ENCODE results near the gene ADAMTS6.

Gene ADAMTS6

DNA sequence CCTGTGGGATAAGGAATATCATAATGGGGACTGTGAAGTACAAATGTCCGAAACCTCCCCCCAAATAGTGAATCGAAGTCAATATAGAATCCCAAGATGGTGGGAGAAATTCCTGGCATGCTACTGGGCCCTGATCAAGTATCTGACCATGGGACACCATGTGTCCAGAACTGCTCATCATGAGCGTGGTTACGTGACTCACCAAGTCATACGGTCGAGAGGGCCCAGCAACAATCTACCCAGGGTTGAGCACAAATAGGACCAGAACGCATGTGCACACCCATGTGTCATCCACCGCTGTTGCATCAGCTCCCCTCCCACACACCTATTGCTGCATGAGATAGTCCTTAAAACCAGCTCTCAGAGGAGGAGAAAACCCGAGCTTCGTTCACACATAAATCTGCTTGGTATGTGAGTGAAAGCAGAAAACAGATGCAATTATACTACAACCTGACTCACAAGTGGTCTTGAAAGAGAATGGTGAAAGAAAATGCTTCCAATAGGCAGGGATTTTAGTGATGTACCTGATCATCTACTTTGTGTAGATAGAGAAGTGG, 359.8 kb downstream of the ADAMTS6 start:
- Histone ChIP-seq H3K4me3 (ENCODE audit: insufficient read depth in 1 of 2, low read depth in 1 of 2, low read length in 2 of 2) (no peak overlapping the region), H3K36me3 (ENCODE audit: control insufficient read depth in 1 of 2, insufficient read depth in 2 of 2, low read depth in 1 of 2, low read length in 2 of 2) (no peaks in the 10 kb centered on the region), H2AK5ac (ENCODE audit: low read length, severe bottlenecking) (no peak overlapping the region), H4K8ac (ENCODE audit: low read length) (no peak overlapping the region), H2BK120ac (ENCODE audit: low read depth, low read length) (no peak overlapping the region), H3K4me2 (ENCODE audit: low read length, poor library complexity, severe bottlenecking) (no peak overlapping the region), H3K27ac (ENCODE audit: low read length, poor library complexity, severe bottlenecking) (no peak overlapping the region), H4K91ac (ENCODE audit: low read length) (no peak overlapping the region), H2AFZ (ENCODE audit: low read depth, low read length) (no peak overlapping the region), H3K9me3 (ENCODE audit: control insufficient read depth, low read length) (peaks cover 9% of the 10 kb centered on the region), H2BK15ac (ENCODE audit: low read depth, poor library complexity, severe bottlenecking) (no peak overlapping the region), H3K18ac (ENCODE audit: low read depth in 1 of 2, low read length in 2 of 2) (no peak overlapping the region), H3K9ac (ENCODE audit: low read length) (no peak overlapping the region), H3K14ac (ENCODE audit: low read length in 2 of 2) (no peak overlapping the region), H3K79me1 (replicated peaks; ENCODE audit: low read length, poor library complexity, severe bottlenecking) (no peaks in the 10 kb centered on the region), H3K4me1 (ENCODE audit: control insufficient read depth, insufficient read depth, low read depth, low read length) (no peaks in the 10 kb centered on the region), H3K4ac (ENCODE audit: low read depth in 1 of 2, low read length in 2 of 2) (no peak overlapping the region), H3K23ac (ENCODE audit: low read length in 2 of 2) (no peak overlapping the region), H2BK5ac (ENCODE audit: low read depth, low read length, poor library complexity, severe bottlenecking) (no peak overlapping the region), H3K27me3 (ENCODE audit: control insufficient read depth in 1 of 2, insufficient read depth in 1 of 2, low read length in 2 of 2) (no peaks in the 10 kb centered on the region), H2BK12ac (ENCODE audit: low read length in 2 of 2) (no peak overlapping the region)
- DNase-seq, result peak; percentile 19
- 90% methylated on average over 8 of the region's 10 CpGs for WGBS

DNA sequence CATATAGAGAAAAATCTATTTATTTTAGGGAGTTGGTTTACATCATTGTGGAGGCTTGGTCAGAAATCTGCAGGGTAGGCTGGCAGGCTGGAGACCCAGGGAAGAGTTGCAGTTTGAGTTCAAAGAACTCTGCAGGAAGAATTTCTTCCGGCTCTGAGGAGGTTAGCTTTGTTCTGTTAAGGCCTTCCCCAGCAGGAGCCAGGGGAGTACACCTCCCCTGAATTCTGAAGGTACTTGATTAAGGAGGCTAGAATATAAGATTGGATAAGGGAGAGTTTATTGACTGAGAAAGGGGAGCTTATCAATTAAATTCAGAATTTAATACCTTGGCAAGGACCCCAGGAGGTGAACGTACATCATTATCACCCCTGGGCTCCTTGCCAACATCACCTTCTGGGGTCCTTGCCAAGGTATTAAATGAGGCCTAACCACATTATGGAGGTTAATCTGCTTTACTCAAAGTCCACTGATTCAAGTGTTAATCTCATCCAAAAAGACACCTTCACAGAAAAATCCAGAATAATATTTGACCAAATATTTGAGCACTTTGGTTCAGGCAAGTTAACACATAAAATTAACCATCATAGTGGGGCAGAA, 361.3 kb downstream of the ADAMTS6 start:
- H2BK120ac ChIP-seq (ENCODE audit: low read depth, low read length), result no peak overlapping the region
- H3K36me3 ChIP-seq (ENCODE audit: control insufficient read depth in 1 of 2, insufficient read depth in 2 of 2, low read depth in 1 of 2, low read length in 2 of 2), result no peaks in the 10 kb centered on the region
- no peak overlapping the region for H3K4me3 ChIP-seq (ENCODE audit: insufficient read depth in 1 of 2, low read depth in 1 of 2, low read length in 2 of 2)
- H3K27me3 ChIP-seq (ENCODE audit: control insufficient read depth in 1 of 2, insufficient read depth in 1 of 2, low read length in 2 of 2), result no peaks in the 10 kb centered on the region
- H4K8ac ChIP-seq (ENCODE audit: low read length), result no peak overlapping the region
- no peak overlapping the region for H2AK5ac ChIP-seq (ENCODE audit: low read length, severe bottlenecking)
- H3K18ac ChIP-seq (ENCODE audit: low read depth in 1 of 2, low read length in 2 of 2), result no peak overlapping the region
- no peak overlapping the region for H2BK15ac ChIP-seq (ENCODE audit: low read depth, poor library complexity, severe bottlenecking)
- H3K79me1 ChIP-seq (replicated peaks; ENCODE audit: low read length, poor library complexity, severe bottlenecking), result no peaks in the 10 kb centered on the region
- no peak overlapping the region for H3K27ac ChIP-seq (ENCODE audit: low read length, poor library complexity, severe bottlenecking)
- no peaks in the 10 kb centered on the region for H3K4me1 ChIP-seq (ENCODE audit: control insufficient read depth, insufficient read depth, low read depth, low read length)
- H3K23ac ChIP-seq (ENCODE audit: low read length in 2 of 2), result no peak overlapping the region
- no peak overlapping the region for H3K14ac ChIP-seq (ENCODE audit: low read length in 2 of 2)
- no peak overlapping the region for H3K4ac ChIP-seq (ENCODE audit: low read depth in 1 of 2, low read length in 2 of 2)
- 85% methylated on average over 2 of the region's 2 CpGs for WGBS
- H4K91ac ChIP-seq (ENCODE audit: low read length), result no peak overlapping the region
- H3K9me3 ChIP-seq (ENCODE audit: control insufficient read depth, low read length), result peaks cover 9% of the 10 kb centered on the region
- H2BK12ac ChIP-seq (ENCODE audit: low read length in 2 of 2), result no peak overlapping the region
- no peak overlapping the region for H2BK5ac ChIP-seq (ENCODE audit: low read depth, low read length, poor library complexity, severe bottlenecking)
- H3K4me2 ChIP-seq (ENCODE audit: low read length, poor library complexity, severe bottlenecking), result no peak overlapping the region
- no peak for DNase-seq
- H2AFZ ChIP-seq (ENCODE audit: low read depth, low read length), result no peak overlapping the region
- H3K9ac ChIP-seq (ENCODE audit: low read length), result no peak overlapping the region

DNA sequence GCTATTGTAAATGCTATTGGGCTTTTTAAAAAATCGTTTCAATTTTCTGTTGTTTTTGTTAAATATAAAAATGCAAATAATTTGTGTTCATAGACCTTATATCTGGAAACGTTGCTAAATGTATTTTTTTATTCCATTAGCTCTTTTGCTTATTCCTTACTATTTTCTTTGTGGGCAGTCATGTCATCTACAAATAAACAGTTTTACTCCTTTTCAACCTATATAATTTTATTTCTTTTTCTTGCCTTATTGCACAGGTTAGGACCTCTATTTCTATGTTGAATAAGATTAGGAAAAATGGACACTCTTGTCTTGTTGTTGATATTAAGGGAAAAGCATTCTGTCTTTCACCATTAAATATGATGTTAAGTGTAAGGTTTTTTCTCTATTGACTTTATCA, 364.2 kb downstream of the ADAMTS6 start:
- no peak overlapping the region for H3K9ac ChIP-seq (ENCODE audit: low read length)
- no peak overlapping the region for H3K23ac ChIP-seq (ENCODE audit: low read length in 2 of 2)
- no peak overlapping the region for H3K18ac ChIP-seq (ENCODE audit: low read depth in 1 of 2, low read length in 2 of 2)
- peaks cover 9% of the 10 kb centered on the region for H3K9me3 ChIP-seq (ENCODE audit: control insufficient read depth, low read length)
- H3K36me3 ChIP-seq (ENCODE audit: control insufficient read depth in 1 of 2, insufficient read depth in 2 of 2, low read depth in 1 of 2, low read length in 2 of 2), result no peaks in the 10 kb centered on the region
- H3K27ac ChIP-seq (ENCODE audit: low read length, poor library complexity, severe bottlenecking), result no peak overlapping the region
- no peak overlapping the region for H3K4ac ChIP-seq (ENCODE audit: low read depth in 1 of 2, low read length in 2 of 2)
- H2BK5ac ChIP-seq (ENCODE audit: low read depth, low read length, poor library complexity, severe bottlenecking), result no peak overlapping the region
- no peak overlapping the region for H2BK15ac ChIP-seq (ENCODE audit: low read depth, poor library complexity, severe bottlenecking)
- H3K4me2 ChIP-seq (ENCODE audit: low read length, poor library complexity, severe bottlenecking), result no peak overlapping the region
- WGBS, result no CpG with 5 or more reads among the region's 2 CpGs
- no peak overlapping the region for H3K4me3 ChIP-seq (ENCODE audit: insufficient read depth in 1 of 2, low read depth in 1 of 2, low read length in 2 of 2)
- H3K79me1 ChIP-seq (replicated peaks; ENCODE audit: low read length, poor library complexity, severe bottlenecking), result no peaks in the 10 kb centered on the region
- H4K8ac ChIP-seq (ENCODE audit: low read length), result no peak overlapping the region
- no peaks in the 10 kb centered on the region for H3K27me3 ChIP-seq (ENCODE audit: control insufficient read depth in 1 of 2, insufficient read depth in 1 of 2, low read length in 2 of 2)
- no peak overlapping the region for H2BK120ac ChIP-seq (ENCODE audit: low read depth, low read length)
- no peak overlapping the region for H4K91ac ChIP-seq (ENCODE audit: low read length)
- no peak overlapping the region for H2AK5ac ChIP-seq (ENCODE audit: low read length, severe bottlenecking)
- no peak overlapping the region for H2AFZ ChIP-seq (ENCODE audit: low read depth, low read length)
- H3K4me1 ChIP-seq (ENCODE audit: control insufficient read depth, insufficient read depth, low read depth, low read length), result no peaks in the 10 kb centered on the region
- H3K14ac ChIP-seq (ENCODE audit: low read length in 2 of 2), result no peak overlapping the region
- no peak overlapping the region for H2BK12ac ChIP-seq (ENCODE audit: low read length in 2 of 2)
- DNase-seq, result no peak

DNA sequence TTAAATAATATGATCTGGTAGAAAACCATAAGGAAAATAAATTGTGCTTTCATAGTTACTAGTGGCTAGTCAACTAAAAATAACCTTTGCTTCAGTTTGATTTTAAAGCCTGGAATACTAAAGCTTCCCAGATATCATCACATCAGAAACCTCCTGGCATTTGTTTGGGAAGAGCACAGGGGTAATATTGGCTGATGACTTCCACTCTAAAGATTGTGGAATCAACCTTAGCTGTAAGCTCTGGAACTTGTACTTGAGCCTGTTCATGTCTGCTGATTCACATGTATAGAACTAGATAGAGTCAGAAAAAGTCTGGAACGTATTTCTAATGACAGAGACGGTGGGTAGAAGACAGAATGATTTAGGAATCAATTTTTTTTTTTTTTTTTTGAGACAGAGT, 367.9 kb downstream of the ADAMTS6 start:
- no peaks in the 10 kb centered on the region for H3K79me1 ChIP-seq (replicated peaks; ENCODE audit: low read length, poor library complexity, severe bottlenecking)
- H2BK5ac ChIP-seq (ENCODE audit: low read depth, low read length, poor library complexity, severe bottlenecking), result no peak overlapping the region
- H3K4me2 ChIP-seq (ENCODE audit: low read length, poor library complexity, severe bottlenecking), result no peak overlapping the region
- 94% methylated on average over 2 of the region's 2 CpGs for WGBS
- H3K36me3 ChIP-seq (ENCODE audit: control insufficient read depth in 1 of 2, insufficient read depth in 2 of 2, low read depth in 1 of 2, low read length in 2 of 2), result no peaks in the 10 kb centered on the region
- no peak overlapping the region for H2AK5ac ChIP-seq (ENCODE audit: low read length, severe bottlenecking)
- no peak overlapping the region for H2AFZ ChIP-seq (ENCODE audit: low read depth, low read length)
- no peak overlapping the region for H2BK12ac ChIP-seq (ENCODE audit: low read length in 2 of 2)
- H3K23ac ChIP-seq (ENCODE audit: low read length in 2 of 2), result no peak overlapping the region
- no peaks in the 10 kb centered on the region for H3K4me1 ChIP-seq (ENCODE audit: control insufficient read depth, insufficient read depth, low read depth, low read length)
- H2BK15ac ChIP-seq (ENCODE audit: low read depth, poor library complexity, severe bottlenecking), result no peak overlapping the region
- H3K18ac ChIP-seq (ENCODE audit: low read depth in 1 of 2, low read length in 2 of 2), result no peak overlapping the region
- H3K4me3 ChIP-seq (ENCODE audit: insufficient read depth in 1 of 2, low read depth in 1 of 2, low read length in 2 of 2), result no peak overlapping the region
- no peak overlapping the region for H3K4ac ChIP-seq (ENCODE audit: low read depth in 1 of 2, low read length in 2 of 2)
- H3K9me3 ChIP-seq (ENCODE audit: control insufficient read depth, low read length), result peaks cover 14% of the 10 kb centered on the region
- no peak overlapping the region for H3K27ac ChIP-seq (ENCODE audit: low read length, poor library complexity, severe bottlenecking)
- no peak overlapping the region for H3K14ac ChIP-seq (ENCODE audit: low read length in 2 of 2)
- no peak overlapping the region for H4K91ac ChIP-seq (ENCODE audit: low read length)
- no peak for DNase-seq
- no peak overlapping the region for H2BK120ac ChIP-seq (ENCODE audit: low read depth, low read length)
- H3K9ac ChIP-seq (ENCODE audit: low read length), result no peak overlapping the region
- no peak overlapping the region for H4K8ac ChIP-seq (ENCODE audit: low read length)
- no peaks in the 10 kb centered on the region for H3K27me3 ChIP-seq (ENCODE audit: control insufficient read depth in 1 of 2, insufficient read depth in 1 of 2, low read length in 2 of 2)

Measured in mesenchymal stem cell (in vitro differentiated cells and primary cell).